ENCODE data around the gene TLCD4.

Gene TLCD4

DNA sequence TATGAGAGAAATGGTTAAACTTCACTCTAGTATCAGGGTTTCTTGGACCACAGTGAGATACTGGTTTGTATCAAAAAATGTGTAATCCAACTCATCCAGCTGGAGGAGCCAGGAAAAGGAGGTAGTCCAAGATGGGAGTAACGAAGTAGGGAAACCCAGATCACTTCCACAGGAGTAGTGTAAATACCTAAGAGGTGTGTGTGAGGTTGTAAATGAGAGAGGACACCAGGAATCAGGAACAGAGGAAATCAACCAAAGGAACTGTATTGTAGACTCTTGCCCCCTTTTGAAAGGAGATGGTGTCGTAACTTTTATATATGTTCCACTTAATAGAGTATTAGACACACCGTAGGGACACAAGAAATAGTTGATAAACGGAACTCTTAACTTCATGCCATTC lies 19.7 kb upstream of the TLCD4 start:
- no peak for TF ChIP-seq CTCF (IDR thresholded peaks at IDR 0.05; ENCODE audit: low read depth, low read length)
- TF ChIP-seq POLR2A (IDR thresholded peaks at IDR 0.05; ENCODE audit: extremely low read depth, insufficient read length): no peak
- no peak for TF ChIP-seq MAX (IDR thresholded peaks at IDR 0.05; ENCODE audit: low read depth, low read length)
- TF ChIP-seq MYC (IDR thresholded peaks at IDR 0.05; ENCODE audit: low read depth, low read length): no peak
- DNase-seq (ENCODE audit: low read depth): no peak
- H3K4me3 ChIP-seq (ENCODE audit: low read depth, low read length): no peak overlapping the region

DNA sequence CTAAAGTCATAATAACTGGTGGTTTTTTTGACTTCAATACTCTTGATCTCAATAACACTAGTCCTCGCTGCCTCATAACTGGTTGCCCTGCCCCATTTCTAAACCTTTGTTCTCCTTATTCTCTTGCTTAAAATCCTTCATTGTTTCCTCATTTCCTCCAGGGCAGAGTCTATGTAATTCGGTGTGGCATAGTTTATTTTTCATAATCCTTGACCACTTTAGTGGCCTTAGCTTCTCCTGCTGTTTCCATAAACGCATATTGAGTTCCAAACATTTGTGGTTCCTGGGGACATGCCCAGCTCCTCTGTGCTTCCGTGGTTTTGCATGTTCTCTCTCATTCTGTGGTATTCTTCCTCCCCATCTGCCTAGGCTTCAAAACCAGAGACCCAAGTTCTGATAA lies 19.0 kb upstream of the TLCD4 start:
- H3K4me3 ChIP-seq (ENCODE audit: low read depth, low read length): no peak overlapping the region
- no peak for DNase-seq (ENCODE audit: low read depth)
- no peak for TF ChIP-seq MYC (IDR thresholded peaks at IDR 0.05; ENCODE audit: low read depth, low read length)
- TF ChIP-seq POLR2A (IDR thresholded peaks at IDR 0.05; ENCODE audit: extremely low read depth, insufficient read length): no peak
- no peak for TF ChIP-seq CTCF (IDR thresholded peaks at IDR 0.05; ENCODE audit: low read depth, low read length)
- no peak for TF ChIP-seq MAX (IDR thresholded peaks at IDR 0.05; ENCODE audit: low read depth, low read length)

GRCh38 chr1:95108792-95109191 lies 8.4 kb upstream of the TLCD4 start:
- no peak overlapping the region for H3K4me3 ChIP-seq (ENCODE audit: low read depth, low read length)
- no peak for TF ChIP-seq MAX (IDR thresholded peaks at IDR 0.05; ENCODE audit: low read depth, low read length)
- no peak for TF ChIP-seq MYC (IDR thresholded peaks at IDR 0.05; ENCODE audit: low read depth, low read length)
- no peak for TF ChIP-seq CTCF (IDR thresholded peaks at IDR 0.05; ENCODE audit: low read depth, low read length)
- TF ChIP-seq POLR2A (IDR thresholded peaks at IDR 0.05; ENCODE audit: extremely low read depth, insufficient read length): no peak
- DNase-seq (ENCODE audit: low read depth): no peak

DNA sequence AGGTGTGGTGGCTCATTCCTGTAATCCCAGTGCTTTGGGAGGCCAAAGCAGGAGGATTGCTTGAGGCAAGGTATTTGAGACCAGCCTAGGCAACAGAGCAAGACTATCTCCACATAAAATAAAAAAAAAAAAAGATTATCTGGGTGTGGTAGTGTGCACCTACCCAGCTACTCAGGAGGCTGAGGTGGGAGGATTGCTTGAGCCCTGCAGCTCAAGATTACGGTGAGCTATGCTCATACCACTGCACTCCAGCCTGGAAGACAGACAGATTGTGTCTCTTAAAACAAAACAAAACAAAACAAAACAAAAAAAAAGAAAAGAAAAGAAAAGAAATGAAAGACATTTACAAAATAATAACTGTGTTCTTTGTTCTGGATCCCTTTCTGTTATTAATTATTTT lies 6.1 kb upstream of the TLCD4 start:
- TF ChIP-seq POLR2A (IDR thresholded peaks at IDR 0.05; ENCODE audit: extremely low read depth, insufficient read length) (no peak), MAX (IDR thresholded peaks at IDR 0.05; ENCODE audit: low read depth, low read length) (no peak), MYC (IDR thresholded peaks at IDR 0.05; ENCODE audit: low read depth, low read length) (no peak), CTCF (IDR thresholded peaks at IDR 0.05; ENCODE audit: low read depth, low read length) (no peak)
- no peak overlapping the region for H3K4me3 ChIP-seq (ENCODE audit: low read depth, low read length)

DNA sequence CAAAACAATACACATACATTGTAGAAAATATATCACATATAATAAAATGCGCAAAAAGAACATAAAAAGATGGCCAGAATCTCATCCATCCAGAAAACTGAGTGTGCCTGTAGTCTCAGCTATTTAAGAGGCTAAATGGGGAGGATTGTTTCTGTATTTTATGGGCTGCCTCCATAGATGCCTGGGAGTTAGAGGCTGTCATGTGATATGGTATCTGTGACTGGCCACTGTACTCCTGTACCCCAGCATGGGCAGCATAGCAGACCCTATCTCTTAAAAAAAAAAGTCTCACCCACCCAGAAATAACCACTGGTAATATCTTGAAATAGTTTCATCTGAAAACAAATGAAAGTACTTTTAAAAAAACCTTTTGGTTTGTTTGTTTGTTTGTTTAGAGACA lies 3.5 kb upstream of the TLCD4 start:
- H3K4me3 ChIP-seq (ENCODE audit: low read depth, low read length): no peak overlapping the region
- no peak for TF ChIP-seq POLR2A (IDR thresholded peaks at IDR 0.05; ENCODE audit: extremely low read depth, insufficient read length)
- no peak for TF ChIP-seq MAX (IDR thresholded peaks at IDR 0.05; ENCODE audit: low read depth, low read length)
- TF ChIP-seq MYC (IDR thresholded peaks at IDR 0.05; ENCODE audit: low read depth, low read length): no peak
- TF ChIP-seq CTCF (IDR thresholded peaks at IDR 0.05; ENCODE audit: low read depth, low read length): no peak
- DNase-seq (ENCODE audit: low read depth): no peak

More for the DNA sequence above, 6.1 kb upstream of the TLCD4 start:
- no peak for DNase-seq (ENCODE audit: low read depth)

DNA sequence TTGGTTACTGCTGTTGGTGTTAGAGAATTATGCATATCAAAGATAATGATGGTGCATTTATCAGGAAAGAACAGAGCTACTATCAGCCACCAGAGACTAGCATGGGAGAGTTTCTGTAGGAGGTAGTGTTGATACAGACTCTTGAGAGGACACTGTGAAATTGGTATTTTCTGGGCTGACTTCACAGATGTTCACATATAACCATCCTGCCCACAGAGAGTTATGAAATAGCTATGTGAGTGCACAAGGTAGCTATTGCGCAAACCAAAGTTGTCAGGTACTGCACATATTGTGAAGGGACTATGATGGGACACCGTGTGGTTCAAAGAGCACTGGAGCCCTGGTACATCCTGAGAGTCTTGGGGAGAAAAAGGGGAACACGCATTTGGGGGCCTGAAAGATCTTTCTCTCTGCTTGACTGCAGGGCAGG lies 1.4 kb upstream of the TLCD4 start:
- DNase-seq (ENCODE audit: low read depth): peak; percentile 13
- TF ChIP-seq MYC (IDR thresholded peaks at IDR 0.05; ENCODE audit: low read depth, low read length): no peak
- TF ChIP-seq MAX (IDR thresholded peaks at IDR 0.05; ENCODE audit: low read depth, low read length): no peak
- TF ChIP-seq CTCF (IDR thresholded peaks at IDR 0.05; ENCODE audit: low read depth, low read length): no peak
- no peak for TF ChIP-seq POLR2A (IDR thresholded peaks at IDR 0.05; ENCODE audit: extremely low read depth, insufficient read length)
- no peak overlapping the region for H3K4me3 ChIP-seq (ENCODE audit: low read depth, low read length)

Data from NB4 (cell line).